ENCODE measurements around the gene MXRA8.

The MXRA8 gene

DNA sequence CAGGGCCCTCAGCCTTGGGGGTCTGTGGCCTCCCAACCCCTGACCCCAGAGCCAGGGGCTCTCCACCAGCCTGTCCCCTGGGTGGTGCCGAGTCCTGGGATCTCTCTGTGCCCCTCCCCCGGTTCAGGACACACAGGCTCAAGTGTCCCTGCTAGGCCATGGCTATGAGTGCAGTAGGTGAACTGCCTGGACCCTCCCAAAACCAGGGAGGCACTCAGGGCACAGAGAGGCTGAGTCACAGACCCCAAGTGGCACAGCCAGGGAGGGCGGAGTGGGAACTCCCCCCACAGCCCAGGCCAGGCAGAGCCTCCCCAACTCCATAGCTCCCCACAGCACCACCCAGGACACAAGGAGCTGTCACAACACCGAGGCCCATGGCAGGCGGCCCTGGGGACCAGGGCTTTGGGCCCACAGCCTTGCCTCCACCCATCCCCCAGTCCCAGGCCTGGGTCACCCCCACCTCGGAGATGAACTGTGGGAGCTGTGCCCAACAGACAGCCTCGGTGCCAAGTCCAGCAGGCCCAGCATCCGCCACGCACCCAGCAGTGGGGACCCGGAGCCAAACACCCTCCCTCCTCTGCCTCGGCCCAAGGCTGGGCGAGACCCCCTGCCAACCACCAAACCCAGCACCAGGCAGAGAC is 12.4 kb downstream of the MXRA8 start:
- Histone ChIP-seq H3K4me1 (ENCODE audit: insufficient read depth, insufficient read length) (peaks cover 8% of the 10 kb centered on the region), H3K9me3 (ENCODE audit: insufficient read depth, low read length) (no peaks in the 10 kb centered on the region), H3K36me3 (ENCODE audit: insufficient read depth, insufficient read length, low read length) (peaks cover 13% of the 10 kb centered on the region), H3K4me3 (ENCODE audit: insufficient read length, low read depth) (no peak overlapping the region), H3K9ac (ENCODE audit: insufficient read length, low read depth) (peak overlapping the region; percentile 42), H3K27me3 (ENCODE audit: insufficient read depth, insufficient read length) (no peaks in the 10 kb centered on the region)
- TF ChIP-seq YY1 (IDR thresholded peaks at IDR 0.05; ENCODE audit: insufficient read depth, insufficient read length) (no peak), SUZ12 (IDR thresholded peaks at IDR 0.05; ENCODE audit: extremely low read depth, insufficient read depth, insufficient read length) (no peak), ZNF274 (IDR thresholded peaks at IDR 0.05; ENCODE audit: low read depth, low read length) (no peak)
- DNase-seq (ENCODE audit: low read depth, low spot score), result no peak

DNA sequence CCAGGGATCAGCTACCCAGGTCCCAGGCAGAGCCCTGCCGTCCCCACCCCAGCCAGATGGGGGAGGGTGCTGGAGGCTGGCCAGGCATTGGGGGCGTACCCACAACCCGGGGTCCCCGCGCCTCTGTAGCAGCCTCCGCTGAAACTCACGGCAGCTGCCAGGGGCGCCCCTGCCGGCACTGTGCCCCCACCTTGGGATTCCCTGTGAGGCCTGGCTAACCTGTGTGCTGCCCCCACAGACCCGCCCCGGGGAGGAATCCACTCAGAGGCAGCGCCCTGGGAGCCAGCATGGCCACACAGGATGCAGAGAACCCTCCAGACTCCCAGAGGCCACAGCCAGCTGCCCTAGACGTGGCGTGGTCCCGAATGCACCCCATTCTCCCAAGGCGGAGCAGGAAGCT is 13.0 kb downstream of the MXRA8 start:
- H3K9ac ChIP-seq (ENCODE audit: insufficient read length, low read depth), result peak overlapping the region; percentile 42
- no peak overlapping the region for H3K4me3 ChIP-seq (ENCODE audit: insufficient read length, low read depth)
- no peaks in the 10 kb centered on the region for H3K9me3 ChIP-seq (ENCODE audit: insufficient read depth, low read length)
- DNase-seq (ENCODE audit: low read depth, low spot score), result no peak
- H3K4me1 ChIP-seq (ENCODE audit: insufficient read depth, insufficient read length), result peaks cover 8% of the 10 kb centered on the region
- H3K27me3 ChIP-seq (ENCODE audit: insufficient read depth, insufficient read length), result no peaks in the 10 kb centered on the region
- TF ChIP-seq YY1 (IDR thresholded peaks at IDR 0.05; ENCODE audit: insufficient read depth, insufficient read length) (no peak), SUZ12 (IDR thresholded peaks at IDR 0.05; ENCODE audit: extremely low read depth, insufficient read depth, insufficient read length) (no peak), ZNF274 (IDR thresholded peaks at IDR 0.05; ENCODE audit: low read depth, low read length) (no peak)
- peaks cover 19% of the 10 kb centered on the region for H3K36me3 ChIP-seq (ENCODE audit: insufficient read depth, insufficient read length, low read length)

DNA sequence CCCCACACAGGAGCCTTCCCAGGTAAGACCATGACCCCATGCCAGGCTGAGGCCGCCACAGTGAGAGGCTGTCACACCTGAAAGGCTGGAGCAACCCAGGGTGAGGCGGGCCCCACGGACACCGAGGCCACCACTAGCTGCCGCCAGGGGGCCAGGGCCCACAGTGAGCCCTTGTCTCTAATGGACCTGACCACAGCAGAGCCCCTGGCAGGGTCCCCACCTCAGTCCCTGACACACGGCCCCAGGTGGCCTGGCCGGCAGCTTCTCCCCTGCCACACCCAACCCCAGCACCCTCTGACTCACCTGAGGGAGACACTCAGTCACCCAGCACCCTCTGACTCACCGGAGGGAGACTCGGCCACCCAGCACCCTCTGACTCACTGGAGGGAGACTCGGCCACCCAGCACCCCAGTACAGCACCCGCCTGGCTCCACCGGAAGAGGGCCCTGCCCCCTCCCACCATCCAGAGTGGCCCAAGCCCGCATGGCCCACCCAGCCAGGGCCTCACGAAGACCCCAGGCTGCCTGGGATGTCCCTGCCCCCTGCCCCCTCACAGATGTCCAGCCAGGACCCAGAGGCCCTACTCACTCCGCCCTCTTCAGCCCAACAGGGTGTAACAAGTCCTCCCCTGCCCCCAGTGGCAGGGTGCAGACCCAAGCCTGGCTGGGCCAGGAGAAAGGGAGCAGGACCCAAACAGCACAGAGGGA is 13.5 kb downstream of the MXRA8 start:
- peaks cover 24% of the 10 kb centered on the region for H3K36me3 ChIP-seq (ENCODE audit: insufficient read depth, insufficient read length, low read length)
- no peaks in the 10 kb centered on the region for H3K9me3 ChIP-seq (ENCODE audit: insufficient read depth, low read length)
- TF ChIP-seq ZNF274 (IDR thresholded peaks at IDR 0.05; ENCODE audit: low read depth, low read length) (no peak), YY1 (IDR thresholded peaks at IDR 0.05; ENCODE audit: insufficient read depth, insufficient read length) (no peak), SUZ12 (IDR thresholded peaks at IDR 0.05; ENCODE audit: extremely low read depth, insufficient read depth, insufficient read length) (no peak)
- DNase-seq (ENCODE audit: low read depth, low spot score), result no peak
- H3K4me3 ChIP-seq (ENCODE audit: insufficient read length, low read depth), result no peak overlapping the region
- no peaks in the 10 kb centered on the region for H3K27me3 ChIP-seq (ENCODE audit: insufficient read depth, insufficient read length)
- H3K4me1 ChIP-seq (ENCODE audit: insufficient read depth, insufficient read length), result peaks cover 8% of the 10 kb centered on the region
- peak overlapping the region; percentile 32 for H3K9ac ChIP-seq (ENCODE audit: insufficient read length, low read depth)

DNA sequence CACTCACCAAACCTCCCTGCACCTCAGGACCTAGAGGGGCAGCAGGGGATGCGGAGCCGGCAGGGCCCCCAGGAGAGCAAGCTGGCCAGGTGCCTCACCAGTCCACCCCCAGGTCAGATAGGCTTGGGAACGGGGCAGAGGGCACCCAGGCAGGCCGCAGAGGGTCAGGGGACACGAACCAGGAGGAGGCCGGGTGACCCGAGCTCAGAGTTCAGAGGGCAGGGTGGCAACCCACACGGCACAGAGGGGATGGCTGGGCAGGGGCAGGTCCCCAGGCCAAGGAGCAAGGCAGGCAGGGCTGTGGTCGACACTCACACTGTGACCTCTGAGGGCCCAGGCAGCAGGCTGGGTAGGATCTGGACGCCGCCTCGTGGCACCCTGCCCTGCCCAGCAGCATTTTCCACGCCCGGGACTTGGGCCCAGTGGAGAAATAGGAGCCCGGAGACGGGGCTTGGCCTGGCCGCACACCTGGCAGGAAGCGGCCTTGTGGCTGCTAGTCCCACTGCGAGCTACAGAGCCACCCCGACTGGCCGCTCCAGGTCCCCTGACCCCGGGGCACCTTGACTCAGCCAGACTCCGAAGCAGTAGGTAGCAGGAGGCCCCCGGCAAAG is 14.4 kb downstream of the MXRA8 start:
- Histone ChIP-seq H3K27me3 (ENCODE audit: insufficient read depth, insufficient read length) (no peaks in the 10 kb centered on the region), H3K4me3 (ENCODE audit: insufficient read length, low read depth) (no peak overlapping the region), H3K9ac (ENCODE audit: insufficient read length, low read depth) (no peak overlapping the region), H3K9me3 (ENCODE audit: insufficient read depth, low read length) (no peaks in the 10 kb centered on the region), H3K36me3 (ENCODE audit: insufficient read depth, insufficient read length, low read length) (peaks cover 27% of the 10 kb centered on the region), H3K4me1 (ENCODE audit: insufficient read depth, insufficient read length) (peaks cover 8% of the 10 kb centered on the region)
- DNase-seq (ENCODE audit: low read depth, low spot score), result no peak
- no peak for TF ChIP-seq YY1 (IDR thresholded peaks at IDR 0.05; ENCODE audit: insufficient read depth, insufficient read length)

DNA sequence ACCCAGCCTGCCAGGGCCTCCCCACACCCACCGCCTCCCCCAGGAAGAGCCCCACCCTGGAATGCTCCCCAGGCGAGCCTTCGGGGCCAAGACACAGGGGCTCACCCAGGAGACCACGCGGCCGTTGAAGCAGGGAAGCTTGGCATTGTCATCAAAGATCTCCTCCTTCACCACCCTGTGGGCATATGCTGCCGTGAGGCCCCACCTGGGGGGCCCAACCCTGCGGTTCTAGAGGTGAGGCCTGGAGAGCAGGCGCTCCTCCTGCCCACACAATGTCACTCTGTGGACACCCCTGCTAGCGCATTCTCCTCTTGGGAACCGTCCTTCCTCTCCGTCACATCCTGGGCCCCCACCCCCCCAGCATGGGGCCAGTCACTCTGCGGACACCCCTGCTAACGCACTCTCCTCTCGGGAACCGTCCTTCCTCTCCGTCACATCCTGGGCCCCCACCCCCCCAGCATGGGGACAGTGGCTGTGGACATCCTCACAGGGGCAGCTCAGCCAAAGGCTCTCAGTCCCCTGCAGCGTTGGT is 15.7 kb downstream of the MXRA8 start:
- H3K36me3 ChIP-seq (ENCODE audit: insufficient read depth, insufficient read length, low read length), result peaks cover 34% of the 10 kb centered on the region
- H3K9me3 ChIP-seq (ENCODE audit: insufficient read depth, low read length), result no peaks in the 10 kb centered on the region
- H3K4me3 ChIP-seq (ENCODE audit: insufficient read length, low read depth), result no peak overlapping the region
- peaks cover 8% of the 10 kb centered on the region for H3K4me1 ChIP-seq (ENCODE audit: insufficient read depth, insufficient read length)
- H3K9ac ChIP-seq (ENCODE audit: insufficient read length, low read depth), result no peak overlapping the region
- no peak for DNase-seq (ENCODE audit: low read depth, low spot score)
- no peak for TF ChIP-seq ZNF274 (IDR thresholded peaks at IDR 0.05; ENCODE audit: low read depth, low read length)
- no peak for TF ChIP-seq SUZ12 (IDR thresholded peaks at IDR 0.05; ENCODE audit: extremely low read depth, insufficient read depth, insufficient read length)
- no peak for TF ChIP-seq YY1 (IDR thresholded peaks at IDR 0.05; ENCODE audit: insufficient read depth, insufficient read length)
- no peaks in the 10 kb centered on the region for H3K27me3 ChIP-seq (ENCODE audit: insufficient read depth, insufficient read length)

DNA sequence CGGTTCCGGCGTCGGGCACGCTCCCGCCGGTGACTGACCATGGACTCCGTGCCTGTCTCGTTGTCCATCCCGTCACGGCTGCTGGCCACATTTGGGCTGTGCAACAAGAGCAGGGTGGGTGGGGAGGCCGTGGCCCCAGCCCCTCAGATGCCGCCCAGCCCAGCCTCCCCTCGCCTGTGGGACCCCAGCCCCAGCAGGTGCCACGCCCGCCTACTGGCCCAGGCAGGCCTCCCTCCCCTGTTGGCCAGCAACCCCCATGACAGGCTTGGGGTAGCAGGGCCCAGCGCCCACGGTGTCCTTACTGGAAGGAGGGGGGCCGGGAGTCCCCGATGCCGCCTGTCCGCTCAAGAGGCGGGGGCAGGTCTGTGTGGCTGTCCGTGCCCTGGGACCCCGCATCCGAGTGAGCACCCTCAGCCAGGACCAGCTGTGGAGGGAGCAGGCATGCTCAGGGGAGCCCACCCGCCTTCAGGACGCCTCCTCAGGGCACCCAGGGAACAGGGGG is 16.2 kb downstream of the MXRA8 start:
- TF ChIP-seq YY1 (IDR thresholded peaks at IDR 0.05; ENCODE audit: insufficient read depth, insufficient read length) (no peak), ZNF274 (IDR thresholded peaks at IDR 0.05; ENCODE audit: low read depth, low read length) (no peak), SUZ12 (IDR thresholded peaks at IDR 0.05; ENCODE audit: extremely low read depth, insufficient read depth, insufficient read length) (no peak)
- H3K4me1 ChIP-seq (ENCODE audit: insufficient read depth, insufficient read length), result peaks cover 8% of the 10 kb centered on the region
- no peaks in the 10 kb centered on the region for H3K27me3 ChIP-seq (ENCODE audit: insufficient read depth, insufficient read length)
- H3K36me3 ChIP-seq (ENCODE audit: insufficient read depth, insufficient read length, low read length), result peaks cover 39% of the 10 kb centered on the region
- H3K9ac ChIP-seq (ENCODE audit: insufficient read length, low read depth), result no peak overlapping the region
- DNase-seq (ENCODE audit: low read depth, low spot score), result no peak
- no peaks in the 10 kb centered on the region for H3K9me3 ChIP-seq (ENCODE audit: insufficient read depth, low read length)
- H3K4me3 ChIP-seq (ENCODE audit: insufficient read length, low read depth), result no peak overlapping the region

DNA sequence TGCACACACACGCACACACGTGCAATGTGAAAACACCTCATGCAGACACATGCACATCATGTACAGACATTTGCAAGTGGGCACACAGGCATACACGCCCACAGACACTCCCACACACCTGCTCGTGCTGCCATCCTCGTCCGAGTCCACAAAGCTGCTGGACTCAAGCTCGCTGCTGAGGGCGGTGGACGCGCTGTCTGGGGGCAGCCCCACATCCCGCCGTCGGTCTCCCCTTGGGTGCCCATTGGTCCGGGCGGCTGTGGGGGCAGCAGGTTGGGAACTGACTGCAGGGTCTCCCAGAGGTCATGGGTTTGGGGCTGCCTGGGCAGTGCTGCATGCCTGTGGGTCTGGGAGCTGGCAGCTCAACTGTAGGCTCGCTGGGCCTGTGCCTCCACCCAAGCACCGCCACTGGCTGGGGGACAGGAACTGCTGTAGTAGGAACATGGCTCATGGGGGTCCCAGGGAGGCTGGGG is 16.8 kb downstream of the MXRA8 start:
- TF ChIP-seq ZNF274 (IDR thresholded peaks at IDR 0.05; ENCODE audit: low read depth, low read length) (no peak), YY1 (IDR thresholded peaks at IDR 0.05; ENCODE audit: insufficient read depth, insufficient read length) (no peak), SUZ12 (IDR thresholded peaks at IDR 0.05; ENCODE audit: extremely low read depth, insufficient read depth, insufficient read length) (no peak)
- Histone ChIP-seq H3K27me3 (ENCODE audit: insufficient read depth, insufficient read length) (no peaks in the 10 kb centered on the region), H3K9me3 (ENCODE audit: insufficient read depth, low read length) (no peaks in the 10 kb centered on the region), H3K9ac (ENCODE audit: insufficient read length, low read depth) (no peak overlapping the region), H3K36me3 (ENCODE audit: insufficient read depth, insufficient read length, low read length) (peaks cover 43% of the 10 kb centered on the region), H3K4me1 (ENCODE audit: insufficient read depth, insufficient read length) (peaks cover 8% of the 10 kb centered on the region), H3K4me3 (ENCODE audit: insufficient read length, low read depth) (no peak overlapping the region)
- DNase-seq (ENCODE audit: low read depth, low spot score), result no peak

Data from NT2/D1 (cell line).